ENCODE measurements around the gene RAPH1.

GRCh38 chr2:203352604-203353255 is 182.4 kb downstream of the RAPH1 start:
- TF ChIP-seq, protein P1, sequence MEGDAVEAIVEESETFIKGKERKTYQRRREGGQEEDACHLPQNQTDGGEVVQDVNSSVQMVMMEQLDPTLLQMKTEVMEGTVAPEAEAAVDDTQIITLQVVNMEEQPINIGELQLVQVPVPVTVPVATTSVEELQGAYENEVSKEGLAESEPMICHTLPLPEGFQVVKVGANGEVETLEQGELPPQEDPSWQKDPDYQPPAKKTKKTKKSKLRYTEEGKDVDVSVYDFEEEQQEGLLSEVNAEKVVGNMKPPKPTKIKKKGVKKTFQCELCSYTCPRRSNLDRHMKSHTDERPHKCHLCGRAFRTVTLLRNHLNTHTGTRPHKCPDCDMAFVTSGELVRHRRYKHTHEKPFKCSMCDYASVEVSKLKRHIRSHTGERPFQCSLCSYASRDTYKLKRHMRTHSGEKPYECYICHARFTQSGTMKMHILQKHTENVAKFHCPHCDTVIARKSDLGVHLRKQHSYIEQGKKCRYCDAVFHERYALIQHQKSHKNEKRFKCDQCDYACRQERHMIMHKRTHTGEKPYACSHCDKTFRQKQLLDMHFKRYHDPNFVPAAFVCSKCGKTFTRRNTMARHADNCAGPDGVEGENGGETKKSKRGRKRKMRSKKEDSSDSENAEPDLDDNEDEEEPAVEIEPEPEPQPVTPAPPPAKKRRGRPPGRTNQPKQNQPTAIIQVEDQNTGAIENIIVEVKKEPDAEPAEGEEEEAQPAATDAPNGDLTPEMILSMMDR (IDR thresholded peaks at IDR 0.05; ENCODE audit: poor library complexity): no peak
- no peak for TF ChIP-seq EZH2 (IDR thresholded peaks at IDR 0.05; ENCODE audit: borderline replicate concordance)
- TF ChIP-seq EZH2phosphoT487 (IDR thresholded peaks at IDR 0.05; ENCODE audit: low read depth, severe bottlenecking, unreplicated experiment): no peak

All from hepatocyte (in vitro differentiated cells).